Endothelial cell of umbilical vein (primary cell): ENCODE measurements around the gene FAM210B. TPM values are rescaled to one million over a fixed set of nuclear protein-coding genes. Genes with fewer than 3 reads are reported as not detected.

ENCODE experiments used
- BruUV-seq: library from RNA; stranded (reverse); fragments of 400-500 nt; replicated peaks from 2 replicates; lab custom pipeline; 2021; lab: Mats Ljungman, UMichigan
- CTCF ChIA-PET: fragments of 300-600, 350-600 bp; sonication (Branson Sonifier 250); formaldehyde crosslinking; loops from one replicate; lab custom pipeline; 2021; ENCODE audit warnings: antibody characterized with exemption, inconsistent platforms; lab: Charles Lee
- POLR2A ChIA-PET: fragments of 300-600, 350-600 bp; sonication (Branson Sonifier 250); formaldehyde crosslinking; loops from one replicate; lab custom pipeline; 2021; ENCODE audit warnings: antibody characterized with exemption, inconsistent platforms; lab: Charles Lee
- DNase-seq: peaks from one replicate; pipeline ENCODE4 v3.0.0-alpha.2; 2011; ENCODE audit warnings: low read depth, low spot score
- FAIRE-seq: peaks from 2 replicates; lab custom pipeline; 2011; peaks lifted over from hg19 to GRCh38; lab: Jason Lieb, UNC
- H2AFZ ChIP-seq: 2 replicates; pipeline ENCODE4 v1.6.0; 2012; ENCODE audit warnings: low read depth, low read length, control low read depth, inconsistent platforms
- H3K27ac ChIP-seq: 2 replicates; pipeline ENCODE4 v1.5.1; 2011; ENCODE audit warnings: low read depth, mild to moderate bottlenecking, control low read depth, low read length, moderate library complexity; ENCODE audit not compliant: insufficient read depth
- H3K27me3 ChIP-seq, 2 experiments: 2 replicates each; pipeline versions ENCODE4 v1.6.0 to v1.6.1; 2011; ENCODE audit warnings: low read length in 2 of 2, mixed read lengths in 1 of 2; ENCODE audit not compliant: control insufficient read depth in 2 of 2, insufficient read depth in 2 of 2
- H3K36me3 ChIP-seq, 2 experiments: 2 replicates in 1 of 2; 3 replicates in 1 of 2; pipeline ENCODE4 v1.5.1; 2011; ENCODE audit warnings: low read length in 2 of 2, mild to moderate bottlenecking in 1 of 2, moderate library complexity in 1 of 2; ENCODE audit not compliant: control insufficient read depth in 2 of 2, insufficient read depth in 2 of 2; ENCODE audit errors: extremely low read depth in 1 of 2
- H3K4me1 ChIP-seq: 3 replicates; pipeline ENCODE4 v1.5.1; 2011; ENCODE audit warnings: mild to moderate bottlenecking, low read length; ENCODE audit not compliant: control insufficient read depth, insufficient read depth; ENCODE audit errors: extremely low read depth
- H3K4me2 ChIP-seq: 2 replicates; pipeline ENCODE4 v1.6.1; 2011; ENCODE audit warnings: low read length, control low read depth, mixed read lengths; ENCODE audit not compliant: insufficient read depth
- H3K4me3 ChIP-seq, 3 experiments: fragments of 200-600 bp in 1 of 3; sonication (generic), shearing (Covaris generic) in 1 of 3; replicated peaks in 1 of 3; 2 replicates each; pipeline ENCODE4 v1.5.1; 2011 to 2016; ENCODE audit warnings: control low read depth in 3 of 3, low read length in 3 of 3, mild to moderate bottlenecking in 2 of 3, inconsistent platforms in 1 of 3, low read depth in 1 of 3, moderate library complexity in 1 of 3; ENCODE audit not compliant: insufficient read depth in 1 of 3
- H3K79me2 ChIP-seq: 2 replicates; pipeline ENCODE4 v1.6.0; 2012; ENCODE audit warnings: low read length, inconsistent platforms; ENCODE audit not compliant: control insufficient read depth, insufficient read depth
- H3K9ac ChIP-seq: replicated peaks from 2 replicates; pipeline ENCODE3; 2011; ENCODE audit warnings: low read length, control low read depth; ENCODE audit not compliant: insufficient read depth; ENCODE audit errors: extremely low read depth
- H3K9me1 ChIP-seq: replicated peaks from 3 replicates; pipeline ENCODE4 v1.6.0; 2011; ENCODE audit warnings: mild to moderate bottlenecking, low read length; ENCODE audit not compliant: control insufficient read depth, insufficient read depth; ENCODE audit errors: extremely low read depth
- H3K9me3 ChIP-seq: replicated peaks from 2 replicates; pipeline ENCODE4 v1.5.1; 2012; ENCODE audit warnings: low read length, inconsistent platforms; ENCODE audit not compliant: control insufficient read depth, insufficient read depth
- H4K20me1 ChIP-seq: replicated peaks from 2 replicates; pipeline ENCODE3; 2011; ENCODE audit warnings: mild to moderate bottlenecking, low read length; ENCODE audit not compliant: control insufficient read depth, insufficient read depth; ENCODE audit errors: extremely low read depth
- CTCF ChIP-seq, 2 donors: IDR thresholded peaks; 1 replicate in 1 of 2; 2 replicates in 1 of 2; pipeline ENCODE4 v1.5.1; 2011; ENCODE audit warnings: low read length in 2 of 2, mild to moderate bottlenecking in 2 of 2, moderate library complexity in 2 of 2, control low read depth in 1 of 2, inconsistent platforms in 1 of 2, low read depth in 1 of 2; ENCODE audit not compliant: insufficient read depth in 1 of 2; ENCODE audit errors: extremely low read depth in 1 of 2
- EZH2 ChIP-seq: IDR thresholded peaks from 2 replicates; pipeline ENCODE4 v1.6.1; 2012; ENCODE audit warnings: borderline replicate concordance, low read depth, mild to moderate bottlenecking, moderate library complexity, low read length, inconsistent platforms; ENCODE audit not compliant: severe bottlenecking
- FOS ChIP-seq: IDR thresholded peaks from 2 replicates; pipeline ENCODE4 v1.6.1; 2011; ENCODE audit warnings: mild to moderate bottlenecking, low read length, moderate library complexity, borderline replicate concordance; ENCODE audit not compliant: insufficient read depth
- GATA2 ChIP-seq: IDR thresholded peaks from 2 replicates; pipeline ENCODE4 v1.7.0; 2011; ENCODE audit warnings: low read depth, mild to moderate bottlenecking, moderate library complexity, mixed read lengths, low read length; ENCODE audit not compliant: insufficient read length, insufficient read depth
- JUN ChIP-seq: IDR thresholded peaks from 2 replicates; pipeline ENCODE4 v1.6.1; 2011; ENCODE audit warnings: borderline replicate concordance, low read depth; ENCODE audit not compliant: insufficient read length, insufficient read depth
- MAX ChIP-seq: IDR thresholded peaks from 2 replicates; pipeline ENCODE4 v1.6.1; 2011; ENCODE audit not compliant: insufficient read depth, insufficient read length
- MYC ChIP-seq: IDR thresholded peaks from one replicate; pipeline ENCODE4 v1.6.1; 2011; ENCODE audit warnings: mild to moderate bottlenecking, low read depth, low read length
- POLR2A ChIP-seq: IDR thresholded peaks from 2 replicates; pipeline ENCODE4 v1.6.1; 2012; ENCODE audit warnings: low read depth, mild to moderate bottlenecking, control low read depth, low read length
- POLR2AphosphoS5 ChIP-seq: IDR thresholded peaks from 2 replicates; pipeline ENCODE4 v1.6.1; 2012; ENCODE audit warnings: low read depth, mild to moderate bottlenecking, control low read depth, low read length, moderate library complexity; ENCODE audit not compliant: insufficient read depth
- dilution Hi-C: fragments of 300-500 bp; cut with MboI; formaldehyde crosslinking; loops from one replicate; pipeline ENCODE4 v1.15.0; 2019; ENCODE audit warnings: low sequenced_read_pairs; ENCODE audit not compliant: extremely low pct_ligation_motif_present
- intact Hi-C: fragments of 100-400 bp; cut with micrococcal nuclease; formaldehyde crosslinking; loops from one replicate; pipeline ENCODE4 v1.10.0; 2022
- polyA plus RNA-seq, 4 experiments: library from polyadenylated mRNA; depleted of rRNA in 3 of 4; stranded (reverse) in 3 of 4; unstranded in 1 of 4; fragments of >200 nt; gene quantifications; 2 replicates each; pipeline versions ENCODE4 v1.2.1 to v1.2.3, GENCODE V29; 2011 to 2012; ENCODE audit warnings: missing spikeins in 1 of 4
- total RNA-seq: library from RNA; stranded (reverse); gene quantifications from 2 replicates; pipeline ENCODE4 v1.2.3, GENCODE V29; 2021

FAM210B gene
- total and polyA plus RNA-seq, 2 donors (not counting 3 experiments of a cell fraction or from before 2014, with no cell fraction given): 24.6 to 37.6 TPM

GRCh38 chr20:56316051-56316450, 42.7 kb upstream of the FAM210B start:
- no peak for TF ChIP-seq JUN
- TF ChIP-seq MAX: no peak
- no peak for TF ChIP-seq POLR2A
- TF ChIP-seq MYC: no peak
- TF ChIP-seq POLR2AphosphoS5: no peak
- no peak for TF ChIP-seq FOS
- TF ChIP-seq CTCF (IDR thresholded peaks at IDR 0.05; ENCODE audit: extremely low read depth in 1 of 2, insufficient read depth in 1 of 2, low read depth in 1 of 2, low read length in 2 of 2): no peak
- TF ChIP-seq EZH2: no peak
- TF ChIP-seq GATA2: no peak
- Histone ChIP-seq H3K4me2 (no peak overlapping the region), H3K9me3 (no peaks in the 10 kb centered on the region), H3K9ac (no peak overlapping the region), H3K36me3 (no peaks in the 10 kb centered on the region), H3K4me1 (no peaks in the 10 kb centered on the region), H3K79me2 (no peaks in the 10 kb centered on the region), H3K27ac (no peak overlapping the region), H3K4me3 (no peak overlapping the region), H2AFZ (no peak overlapping the region), H3K27me3 (no peaks in the 10 kb centered on the region), H3K9me1 (no peaks in the 10 kb centered on the region), H4K20me1 (no peaks in the 10 kb centered on the region)
- no TSS peak for BruUV-seq
- intact Hi-C loops (no loop called here), dilution Hi-C loops (no loop called here)
- ChIA-PET CTCF (no interaction called here), POLR2A (no interaction called here)
- DNase-seq: no peak
- no peak for FAIRE-seq
